ENCODE results near the gene HSBP1L1.

The HSBP1L1 gene

DNA sequence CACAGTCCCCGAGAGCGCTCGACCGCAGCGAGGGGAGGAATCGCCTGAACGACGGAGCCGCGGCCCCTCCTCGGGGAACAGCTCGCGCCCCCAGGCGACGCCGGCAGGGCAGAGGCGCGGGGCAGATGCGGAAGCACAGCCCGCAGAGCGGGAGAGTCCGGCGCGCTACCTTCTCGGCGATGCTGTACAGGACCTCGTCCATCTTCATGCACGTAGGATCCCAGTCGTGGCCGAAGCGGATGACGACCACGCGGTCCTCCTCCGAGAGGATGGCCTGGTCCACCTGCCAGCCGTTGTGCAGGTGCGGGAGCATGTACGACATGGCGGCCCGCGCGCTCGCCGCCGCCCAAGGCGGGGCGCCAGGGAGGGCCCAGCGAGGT, 23.6 kb downstream of the HSBP1L1 start (continued):
- TF ChIP-seq, protein P1, sequence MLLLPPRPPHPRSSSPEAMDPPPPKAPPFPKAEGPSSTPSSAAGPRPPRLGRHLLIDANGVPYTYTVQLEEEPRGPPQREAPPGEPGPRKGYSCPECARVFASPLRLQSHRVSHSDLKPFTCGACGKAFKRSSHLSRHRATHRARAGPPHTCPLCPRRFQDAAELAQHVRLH (tag by site-specific recombination; IDR thresholded peaks at IDR 0.05) = no peak
- TF ChIP-seq ZNF133 (tag by site-specific recombination; IDR thresholded peaks at IDR 0.05) = no peak
- TF ChIP-seq, protein P2, sequence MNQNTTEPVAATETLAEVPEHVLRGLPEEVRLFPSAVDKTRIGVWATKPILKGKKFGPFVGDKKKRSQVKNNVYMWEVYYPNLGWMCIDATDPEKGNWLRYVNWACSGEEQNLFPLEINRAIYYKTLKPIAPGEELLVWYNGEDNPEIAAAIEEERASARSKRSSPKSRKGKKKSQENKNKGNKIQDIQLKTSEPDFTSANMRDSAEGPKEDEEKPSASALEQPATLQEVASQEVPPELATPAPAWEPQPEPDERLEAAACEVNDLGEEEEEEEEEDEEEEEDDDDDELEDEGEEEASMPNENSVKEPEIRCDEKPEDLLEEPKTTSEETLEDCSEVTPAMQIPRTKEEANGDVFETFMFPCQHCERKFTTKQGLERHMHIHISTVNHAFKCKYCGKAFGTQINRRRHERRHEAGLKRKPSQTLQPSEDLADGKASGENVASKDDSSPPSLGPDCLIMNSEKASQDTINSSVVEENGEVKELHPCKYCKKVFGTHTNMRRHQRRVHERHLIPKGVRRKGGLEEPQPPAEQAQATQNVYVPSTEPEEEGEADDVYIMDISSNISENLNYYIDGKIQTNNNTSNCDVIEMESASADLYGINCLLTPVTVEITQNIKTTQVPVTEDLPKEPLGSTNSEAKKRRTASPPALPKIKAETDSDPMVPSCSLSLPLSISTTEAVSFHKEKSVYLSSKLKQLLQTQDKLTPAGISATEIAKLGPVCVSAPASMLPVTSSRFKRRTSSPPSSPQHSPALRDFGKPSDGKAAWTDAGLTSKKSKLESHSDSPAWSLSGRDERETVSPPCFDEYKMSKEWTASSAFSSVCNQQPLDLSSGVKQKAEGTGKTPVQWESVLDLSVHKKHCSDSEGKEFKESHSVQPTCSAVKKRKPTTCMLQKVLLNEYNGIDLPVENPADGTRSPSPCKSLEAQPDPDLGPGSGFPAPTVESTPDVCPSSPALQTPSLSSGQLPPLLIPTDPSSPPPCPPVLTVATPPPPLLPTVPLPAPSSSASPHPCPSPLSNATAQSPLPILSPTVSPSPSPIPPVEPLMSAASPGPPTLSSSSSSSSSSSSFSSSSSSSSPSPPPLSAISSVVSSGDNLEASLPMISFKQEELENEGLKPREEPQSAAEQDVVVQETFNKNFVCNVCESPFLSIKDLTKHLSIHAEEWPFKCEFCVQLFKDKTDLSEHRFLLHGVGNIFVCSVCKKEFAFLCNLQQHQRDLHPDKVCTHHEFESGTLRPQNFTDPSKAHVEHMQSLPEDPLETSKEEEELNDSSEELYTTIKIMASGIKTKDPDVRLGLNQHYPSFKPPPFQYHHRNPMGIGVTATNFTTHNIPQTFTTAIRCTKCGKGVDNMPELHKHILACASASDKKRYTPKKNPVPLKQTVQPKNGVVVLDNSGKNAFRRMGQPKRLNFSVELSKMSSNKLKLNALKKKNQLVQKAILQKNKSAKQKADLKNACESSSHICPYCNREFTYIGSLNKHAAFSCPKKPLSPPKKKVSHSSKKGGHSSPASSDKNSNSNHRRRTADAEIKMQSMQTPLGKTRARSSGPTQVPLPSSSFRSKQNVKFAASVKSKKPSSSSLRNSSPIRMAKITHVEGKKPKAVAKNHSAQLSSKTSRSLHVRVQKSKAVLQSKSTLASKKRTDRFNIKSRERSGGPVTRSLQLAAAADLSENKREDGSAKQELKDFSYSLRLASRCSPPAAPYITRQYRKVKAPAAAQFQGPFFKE (tag by site-specific recombination; IDR thresholded peaks at IDR 0.05; ENCODE audit: borderline replicate concordance) = no peak
- TF ChIP-seq GFI1B (tag by site-specific recombination; IDR thresholded peaks at IDR 0.05) = no peak
- no peak for TF ChIP-seq YY1 (tag by site-specific recombination; IDR thresholded peaks at IDR 0.05)
- no peak for TF ChIP-seq HOXC10 (CRISPR knock-in tag; IDR thresholded peaks at IDR 0.05)
- TF ChIP-seq ZNF138 (tag by site-specific recombination; IDR thresholded peaks at IDR 0.05; ENCODE audit: borderline replicate concordance) = no peak
- TF ChIP-seq ZNF658 (tag by site-specific recombination; IDR thresholded peaks at IDR 0.05) = no peak
- no peak for TF ChIP-seq ZNF792 (tag by site-specific recombination; IDR thresholded peaks at IDR 0.05)
- TF ChIP-seq ZNF747 (tag by site-specific recombination; IDR thresholded peaks at IDR 0.05) = no peak
- TF ChIP-seq ZNF561 (tag by site-specific recombination; IDR thresholded peaks at IDR 0.05; ENCODE audit: borderline replicate concordance) = no peak
- TF ChIP-seq ZBTB7A (tag by site-specific recombination; IDR thresholded peaks at IDR 0.05; ENCODE audit: low read depth) = 0 out of 2 replicates have a peak, but pooled peaks have one; percentile 27
- TF ChIP-seq ZNF654 (tag by site-specific recombination; IDR thresholded peaks at IDR 0.05; ENCODE audit: low read depth) = no peak
- no peak for TF ChIP-seq ZNF555 (tag by site-specific recombination; conservative IDR thresholded peaks at IDR 0.05)
- TF ChIP-seq, protein P3, sequence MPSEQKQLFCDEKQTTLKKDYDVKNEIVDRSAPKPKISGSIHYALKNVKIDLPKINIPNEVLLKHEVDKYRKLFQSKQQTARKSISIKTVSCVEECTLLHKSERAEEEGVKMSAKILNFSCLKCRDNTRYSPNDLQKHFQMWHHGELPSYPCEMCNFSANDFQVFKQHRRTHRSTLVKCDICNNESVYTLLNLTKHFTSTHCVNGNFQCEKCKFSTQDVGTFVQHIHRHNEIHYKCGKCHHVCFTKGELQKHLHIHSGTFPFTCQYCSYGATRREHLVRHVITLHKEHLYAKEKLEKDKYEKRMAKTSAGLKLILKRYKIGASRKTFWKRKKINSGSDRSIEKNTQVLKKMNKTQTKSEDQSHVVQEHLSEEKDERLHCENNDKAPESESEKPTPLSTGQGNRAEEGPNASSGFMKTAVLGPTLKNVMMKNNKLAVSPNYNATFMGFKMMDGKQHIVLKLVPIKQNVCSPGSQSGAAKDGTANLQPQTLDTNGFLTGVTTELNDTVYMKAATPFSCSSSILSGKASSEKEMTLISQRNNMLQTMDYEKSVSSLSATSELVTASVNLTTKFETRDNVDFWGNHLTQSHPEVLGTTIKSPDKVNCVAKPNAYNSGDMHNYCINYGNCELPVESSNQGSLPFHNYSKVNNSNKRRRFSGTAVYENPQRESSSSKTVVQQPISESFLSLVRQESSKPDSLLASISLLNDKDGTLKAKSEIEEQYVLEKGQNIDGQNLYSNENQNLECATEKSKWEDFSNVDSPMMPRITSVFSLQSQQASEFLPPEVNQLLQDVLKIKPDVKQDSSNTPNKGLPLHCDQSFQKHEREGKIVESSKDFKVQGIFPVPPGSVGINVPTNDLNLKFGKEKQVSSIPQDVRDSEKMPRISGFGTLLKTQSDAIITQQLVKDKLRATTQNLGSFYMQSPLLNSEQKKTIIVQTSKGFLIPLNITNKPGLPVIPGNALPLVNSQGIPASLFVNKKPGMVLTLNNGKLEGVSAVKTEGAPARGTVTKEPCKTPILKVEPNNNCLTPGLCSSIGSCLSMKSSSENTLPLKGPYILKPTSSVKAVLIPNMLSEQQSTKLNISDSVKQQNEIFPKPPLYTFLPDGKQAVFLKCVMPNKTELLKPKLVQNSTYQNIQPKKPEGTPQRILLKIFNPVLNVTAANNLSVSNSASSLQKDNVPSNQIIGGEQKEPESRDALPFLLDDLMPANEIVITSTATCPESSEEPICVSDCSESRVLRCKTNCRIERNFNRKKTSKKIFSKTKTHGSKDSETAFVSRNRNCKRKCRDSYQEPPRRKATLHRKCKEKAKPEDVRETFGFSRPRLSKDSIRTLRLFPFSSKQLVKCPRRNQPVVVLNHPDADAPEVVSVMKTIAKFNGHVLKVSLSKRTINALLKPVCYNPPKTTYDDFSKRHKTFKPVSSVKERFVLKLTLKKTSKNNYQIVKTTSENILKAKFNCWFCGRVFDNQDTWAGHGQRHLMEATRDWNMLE (tag by site-specific recombination; conservative IDR thresholded peaks at IDR 0.05; ENCODE audit: low read depth) = no peak
- no peak for TF ChIP-seq ZBTB21 (tag by site-specific recombination; IDR thresholded peaks at IDR 0.05)
- TF ChIP-seq ZNF274 (IDR thresholded peaks at IDR 0.05; ENCODE audit: low read length) = no peak
- TF ChIP-seq ZNF274 (tag by site-specific recombination; IDR thresholded peaks at IDR 0.05; ENCODE audit: borderline replicate concordance) = no peak
- no peak for TF ChIP-seq ZNF10 (tag by site-specific recombination; IDR thresholded peaks at IDR 0.05)
- TF ChIP-seq, protein P4, sequence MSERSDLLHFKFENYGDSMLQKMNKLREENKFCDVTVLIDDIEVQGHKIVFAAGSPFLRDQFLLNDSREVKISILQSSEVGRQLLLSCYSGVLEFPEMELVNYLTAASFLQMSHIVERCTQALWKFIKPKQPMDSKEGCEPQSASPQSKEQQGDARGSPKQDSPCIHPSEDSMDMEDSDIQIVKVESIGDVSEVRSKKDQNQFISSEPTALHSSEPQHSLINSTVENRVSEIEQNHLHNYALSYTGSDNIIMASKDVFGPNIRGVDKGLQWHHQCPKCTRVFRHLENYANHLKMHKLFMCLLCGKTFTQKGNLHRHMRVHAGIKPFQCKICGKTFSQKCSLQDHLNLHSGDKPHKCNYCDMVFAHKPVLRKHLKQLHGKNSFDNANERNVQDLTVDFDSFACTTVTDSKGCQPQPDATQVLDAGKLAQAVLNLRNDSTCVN (tag by site-specific recombination; optimal IDR thresholded peaks at IDR 0.05) = peak; percentile 95
- TF ChIP-seq, protein P5, sequence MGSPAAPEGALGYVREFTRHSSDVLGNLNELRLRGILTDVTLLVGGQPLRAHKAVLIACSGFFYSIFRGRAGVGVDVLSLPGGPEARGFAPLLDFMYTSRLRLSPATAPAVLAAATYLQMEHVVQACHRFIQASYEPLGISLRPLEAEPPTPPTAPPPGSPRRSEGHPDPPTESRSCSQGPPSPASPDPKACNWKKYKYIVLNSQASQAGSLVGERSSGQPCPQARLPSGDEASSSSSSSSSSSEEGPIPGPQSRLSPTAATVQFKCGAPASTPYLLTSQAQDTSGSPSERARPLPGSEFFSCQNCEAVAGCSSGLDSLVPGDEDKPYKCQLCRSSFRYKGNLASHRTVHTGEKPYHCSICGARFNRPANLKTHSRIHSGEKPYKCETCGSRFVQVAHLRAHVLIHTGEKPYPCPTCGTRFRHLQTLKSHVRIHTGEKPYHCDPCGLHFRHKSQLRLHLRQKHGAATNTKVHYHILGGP (tag by site-specific recombination; IDR thresholded peaks at IDR 0.05) = no peak
- TF ChIP-seq, protein P6, sequence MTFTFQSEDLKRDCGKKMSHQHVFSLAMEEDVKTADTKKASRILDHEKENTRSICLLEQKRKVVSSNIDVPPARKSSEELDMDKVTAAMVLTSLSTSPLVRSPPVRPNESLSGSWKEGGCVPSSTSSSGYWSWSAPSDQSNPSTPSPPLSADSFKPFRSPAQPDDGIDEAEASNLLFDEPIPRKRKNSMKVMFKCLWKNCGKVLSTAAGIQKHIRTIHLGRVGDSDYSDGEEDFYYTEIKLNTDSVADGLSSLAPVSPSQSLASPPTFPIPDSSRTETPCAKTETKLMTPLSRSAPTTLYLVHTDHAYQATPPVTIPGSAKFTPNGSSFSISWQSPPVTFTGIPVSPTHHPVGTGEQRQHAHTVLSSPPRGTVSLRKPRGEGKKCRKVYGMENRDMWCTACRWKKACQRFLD (tag by site-specific recombination; IDR thresholded peaks at IDR 0.05) = no peak
- no peak for TF ChIP-seq ZNF514 (tag by site-specific recombination; IDR thresholded peaks at IDR 0.05)
- TF ChIP-seq, protein P7, sequence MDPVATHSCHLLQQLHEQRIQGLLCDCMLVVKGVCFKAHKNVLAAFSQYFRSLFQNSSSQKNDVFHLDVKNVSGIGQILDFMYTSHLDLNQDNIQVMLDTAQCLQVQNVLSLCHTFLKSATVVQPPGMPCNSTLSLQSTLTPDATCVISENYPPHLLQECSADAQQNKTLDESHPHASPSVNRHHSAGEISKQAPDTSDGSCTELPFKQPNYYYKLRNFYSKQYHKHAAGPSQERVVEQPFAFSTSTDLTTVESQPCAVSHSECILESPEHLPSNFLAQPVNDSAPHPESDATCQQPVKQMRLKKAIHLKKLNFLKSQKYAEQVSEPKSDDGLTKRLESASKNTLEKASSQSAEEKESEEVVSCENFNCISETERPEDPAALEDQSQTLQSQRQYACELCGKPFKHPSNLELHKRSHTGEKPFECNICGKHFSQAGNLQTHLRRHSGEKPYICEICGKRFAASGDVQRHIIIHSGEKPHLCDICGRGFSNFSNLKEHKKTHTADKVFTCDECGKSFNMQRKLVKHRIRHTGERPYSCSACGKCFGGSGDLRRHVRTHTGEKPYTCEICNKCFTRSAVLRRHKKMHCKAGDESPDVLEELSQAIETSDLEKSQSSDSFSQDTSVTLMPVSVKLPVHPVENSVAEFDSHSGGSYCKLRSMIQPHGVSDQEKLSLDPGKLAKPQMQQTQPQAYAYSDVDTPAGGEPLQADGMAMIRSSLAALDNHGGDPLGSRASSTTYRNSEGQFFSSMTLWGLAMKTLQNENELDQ (tag by site-specific recombination; IDR thresholded peaks at IDR 0.05; ENCODE audit: low read depth) = no peak

All from HEK293 (cell line).